Stimulated activated naive CD4-positive, alpha-beta T cell treated with Interleukin-2 at 50 U/mL for 16 hours (primary cell): ENCODE data around the gene FOXP1.

ENCODE experiments used
- DNase-seq: peaks from one replicate; lab custom pipeline; 2025; lab: John Stamatoyannopoulos, UW

Gene FOXP1

DNA sequence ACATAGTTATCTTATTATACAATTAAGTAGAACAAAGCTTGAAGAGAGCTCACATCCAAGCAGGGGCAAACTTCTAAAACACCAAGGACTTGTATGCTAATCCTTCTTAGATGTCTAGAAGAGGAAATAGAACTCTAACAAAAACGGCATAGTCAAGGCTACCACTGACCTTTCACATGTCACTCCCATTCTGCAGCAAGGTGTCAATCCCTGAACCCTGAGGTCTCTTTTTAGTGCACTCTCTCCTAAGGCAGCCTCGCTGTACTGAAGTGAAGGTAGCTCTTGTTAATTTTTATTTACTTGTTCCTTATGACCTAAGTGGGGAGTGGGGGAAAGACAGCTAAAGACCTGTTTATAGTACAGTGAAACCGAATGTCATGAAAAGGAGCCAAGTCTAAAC lies 506.5 kb downstream of the FOXP1 start:
- no peak for DNase-seq

DNA sequence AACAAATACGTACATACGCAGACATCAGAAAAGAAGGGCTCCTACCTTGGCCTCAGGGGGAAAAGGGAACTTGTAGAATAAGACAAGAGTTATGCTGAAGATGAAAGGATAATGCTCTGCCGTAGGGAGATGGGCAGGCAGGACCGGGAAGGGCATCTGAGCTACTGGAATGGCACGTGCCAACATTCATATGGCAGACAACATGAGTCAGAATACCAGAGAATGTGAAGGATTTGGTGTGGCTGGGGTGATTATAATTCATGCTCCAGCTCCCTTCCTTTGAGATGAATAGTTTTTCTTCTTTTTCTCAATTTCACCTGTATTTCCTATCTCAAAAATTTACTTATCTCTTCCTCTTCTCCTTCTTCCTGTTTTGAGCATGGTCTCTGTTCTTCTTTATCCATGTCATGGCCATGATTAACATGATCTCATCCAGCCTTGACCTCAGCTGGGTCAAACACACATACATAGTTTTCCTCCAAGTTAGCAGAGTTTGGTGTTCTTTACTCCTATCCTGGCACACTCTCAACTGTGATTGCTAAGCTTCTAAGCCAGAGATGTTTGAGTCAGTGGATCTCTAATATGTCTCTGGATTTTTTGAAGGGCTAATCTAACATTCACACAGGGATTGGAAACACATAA lies 507.0 kb downstream of the FOXP1 start:
- DNase-seq = no peak

DNA sequence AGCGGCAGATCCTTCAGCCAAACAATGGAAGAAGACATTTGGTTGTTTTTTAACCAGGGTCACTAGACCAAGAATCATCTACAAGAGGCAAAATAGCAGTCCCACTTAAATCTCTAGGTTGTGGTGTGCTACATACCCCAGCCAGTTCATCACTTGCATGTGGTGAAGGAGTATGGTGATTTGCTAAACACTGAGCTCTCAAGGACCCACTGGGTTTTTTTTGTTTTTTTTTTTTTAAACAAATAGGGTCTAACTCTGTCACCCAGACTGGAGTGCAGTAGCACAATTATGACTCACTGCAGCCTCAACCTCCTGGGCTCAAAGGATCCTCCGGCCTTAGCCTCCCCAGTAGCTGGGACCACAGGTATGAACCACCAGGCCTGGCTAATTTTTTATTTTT lies 508.0 kb downstream of the FOXP1 start:
- DNase-seq = no peak

DNA sequence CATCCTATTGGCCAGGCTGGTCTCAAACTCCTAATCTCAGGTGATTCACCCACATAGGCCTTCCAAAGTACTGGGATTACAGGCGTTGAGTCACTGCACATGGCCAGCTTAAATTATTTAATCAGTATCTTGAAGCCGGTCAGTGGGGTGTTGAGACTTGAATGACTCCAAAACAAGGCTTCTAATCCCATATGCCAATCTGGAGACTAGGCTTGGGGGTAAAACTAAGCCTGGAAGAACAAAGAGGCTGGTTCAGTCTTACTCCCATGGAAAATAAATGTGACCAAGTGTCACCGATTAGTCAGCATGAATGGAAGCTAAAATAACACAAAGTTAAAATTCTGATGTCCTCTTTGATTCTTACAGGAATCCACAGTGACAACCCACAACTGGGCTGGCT lies 509.1 kb downstream of the FOXP1 start:
- no peak for DNase-seq

DNA sequence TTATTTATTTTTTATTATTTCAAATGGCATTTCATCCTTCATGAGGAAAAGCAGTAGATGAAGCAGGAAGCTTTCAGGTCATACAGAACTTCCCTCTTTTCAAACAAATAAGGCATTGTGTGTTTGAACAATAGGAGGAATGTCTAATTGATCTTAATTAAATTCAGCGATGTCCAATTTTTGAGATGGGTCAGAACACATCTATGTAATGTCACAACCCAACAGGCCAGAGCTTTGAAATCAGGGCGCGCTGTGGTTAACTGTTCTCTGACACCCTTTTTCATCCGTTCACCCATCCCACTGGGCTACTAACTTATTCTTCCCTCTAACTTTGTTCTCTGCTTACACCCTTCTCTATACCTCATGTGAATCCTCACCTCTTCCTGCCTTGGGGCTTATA lies 510.5 kb downstream of the FOXP1 start:
- DNase-seq = no peak

DNA sequence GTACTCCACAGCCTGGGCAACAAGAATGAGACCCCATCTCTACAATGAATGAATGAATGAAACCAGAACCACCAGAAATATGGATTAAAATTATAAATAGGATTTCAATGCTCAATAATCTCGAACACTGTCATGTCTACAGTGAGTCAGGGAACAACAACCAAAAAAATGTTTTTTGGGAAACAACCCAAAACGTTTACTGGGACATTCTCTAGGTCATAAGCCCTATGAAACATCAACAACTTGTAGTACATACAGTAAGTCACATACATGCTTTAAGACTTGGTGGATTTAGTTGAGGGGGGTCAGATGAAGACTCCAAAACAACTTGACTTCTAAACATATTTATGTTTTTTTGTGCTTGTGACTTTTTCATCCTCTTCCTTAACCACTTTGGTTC lies 511.2 kb downstream of the FOXP1 start:
- no peak for DNase-seq

DNA sequence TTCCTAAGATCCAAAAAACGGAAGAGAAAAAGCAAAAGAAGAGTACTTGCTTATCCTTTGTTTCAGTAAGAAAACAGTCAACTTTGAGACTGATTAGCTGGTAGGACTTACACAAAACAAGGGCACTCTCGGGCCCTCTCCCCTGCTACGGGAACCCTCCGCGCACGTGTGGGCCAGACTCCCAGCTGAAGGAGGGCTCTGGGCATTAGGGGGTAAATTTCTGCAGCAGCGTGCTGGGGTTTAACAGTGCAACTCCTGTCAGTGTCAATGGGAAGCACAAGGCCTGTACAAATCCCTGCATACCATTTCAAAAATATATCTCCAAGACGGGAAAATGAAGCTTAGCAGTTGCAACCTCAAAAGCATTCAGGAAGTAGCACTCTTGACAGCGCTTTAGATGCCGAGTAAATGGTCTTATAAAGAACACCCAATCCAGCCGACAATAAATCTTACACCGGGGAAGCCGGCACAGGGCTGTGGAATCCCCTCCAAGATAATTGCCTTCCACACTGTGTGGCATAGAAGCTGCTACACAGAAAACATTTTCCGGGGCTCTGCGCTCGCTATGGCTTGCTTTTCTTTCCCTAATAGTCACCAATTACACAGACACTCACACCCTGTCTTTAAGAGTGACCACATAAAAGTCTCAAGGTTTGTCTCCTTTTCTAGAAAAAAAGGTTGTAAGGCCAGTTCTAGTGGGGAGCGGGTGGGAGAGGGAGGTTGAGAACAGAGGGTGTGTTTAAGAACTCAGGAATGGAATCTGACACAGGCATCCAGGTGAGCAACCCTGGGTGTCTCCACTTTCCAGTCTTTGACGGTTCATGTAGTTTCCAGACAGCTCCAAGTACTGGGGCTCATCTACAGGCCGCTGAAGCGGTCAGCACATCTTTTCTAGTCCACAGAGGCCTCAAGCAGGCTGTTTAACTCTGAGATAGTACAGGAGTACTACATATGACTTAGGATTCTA lies 512.7 kb downstream of the FOXP1 start:
- DNase-seq = no peak

DNA sequence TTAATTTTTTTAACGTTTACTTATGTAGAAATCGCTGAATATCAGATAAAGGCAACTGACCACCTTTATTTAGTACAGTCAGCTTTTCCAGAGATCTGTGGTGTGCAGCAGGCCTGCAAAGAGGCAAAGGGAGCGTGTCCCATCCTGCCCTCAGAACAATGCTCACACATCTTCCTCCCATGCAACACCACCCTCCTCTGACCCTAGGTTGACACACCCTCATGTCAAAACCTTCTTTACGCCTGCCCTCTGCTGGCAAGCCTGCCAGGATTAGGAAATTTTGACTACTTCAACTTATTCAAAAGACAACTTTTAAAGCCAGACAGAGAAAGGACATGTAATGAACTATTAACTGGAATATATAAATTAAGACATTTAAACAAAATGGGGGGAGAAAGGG lies 513.7 kb downstream of the FOXP1 start:
- peak; percentile 59 for DNase-seq

DNA sequence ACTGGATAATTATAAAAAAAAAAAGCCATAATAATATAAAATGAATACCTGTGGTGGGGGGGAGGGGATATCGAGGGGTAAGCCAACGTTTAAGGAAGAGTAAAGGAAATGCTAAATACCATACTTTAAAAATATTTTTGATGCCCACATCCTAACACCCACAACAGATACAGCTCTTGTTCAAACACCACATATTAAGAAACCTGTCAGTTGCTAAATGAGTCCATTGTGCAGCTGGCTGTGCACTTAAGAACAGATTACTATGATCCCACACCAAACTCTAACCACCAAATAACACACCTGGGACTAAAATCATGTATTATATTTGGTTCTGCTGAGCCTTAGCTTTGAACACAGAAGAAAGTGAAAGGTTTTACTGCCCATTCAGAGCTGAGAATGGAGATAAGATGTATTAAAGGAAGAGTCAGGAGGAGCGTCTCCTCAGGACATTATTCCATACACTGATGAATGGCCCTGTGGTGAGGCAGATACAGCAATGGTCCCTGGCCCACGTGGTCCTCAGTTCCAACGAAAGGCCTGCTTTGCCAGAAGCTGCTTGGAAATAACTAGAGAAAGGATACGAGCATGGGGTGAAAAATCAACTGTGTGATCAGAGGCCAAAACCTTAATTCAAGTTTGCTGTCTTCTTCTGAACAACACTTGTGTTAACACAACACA lies 515.4 kb downstream of the FOXP1 start:
- DNase-seq = no peak

DNA sequence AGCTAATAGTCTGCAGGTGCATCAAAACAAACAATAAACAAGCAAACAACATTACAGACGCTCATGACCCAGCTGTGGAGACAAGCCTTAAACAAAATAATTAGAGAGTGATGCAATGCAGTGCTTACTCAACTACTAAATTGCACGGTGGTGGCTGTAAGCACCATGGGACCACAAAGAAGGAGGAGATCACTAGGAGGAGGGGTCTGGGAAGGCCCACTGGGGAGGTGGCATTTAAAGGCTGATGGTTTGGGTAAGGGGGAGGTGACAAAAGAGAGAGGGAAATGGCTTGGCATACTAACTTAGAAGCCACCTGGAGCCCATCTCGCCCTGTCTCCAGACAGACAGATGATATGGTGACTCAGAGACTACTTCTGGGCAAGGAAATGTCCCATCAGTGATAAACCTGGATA lies 516.7 kb downstream of the FOXP1 start:
- peak; percentile 52 for DNase-seq

DNA sequence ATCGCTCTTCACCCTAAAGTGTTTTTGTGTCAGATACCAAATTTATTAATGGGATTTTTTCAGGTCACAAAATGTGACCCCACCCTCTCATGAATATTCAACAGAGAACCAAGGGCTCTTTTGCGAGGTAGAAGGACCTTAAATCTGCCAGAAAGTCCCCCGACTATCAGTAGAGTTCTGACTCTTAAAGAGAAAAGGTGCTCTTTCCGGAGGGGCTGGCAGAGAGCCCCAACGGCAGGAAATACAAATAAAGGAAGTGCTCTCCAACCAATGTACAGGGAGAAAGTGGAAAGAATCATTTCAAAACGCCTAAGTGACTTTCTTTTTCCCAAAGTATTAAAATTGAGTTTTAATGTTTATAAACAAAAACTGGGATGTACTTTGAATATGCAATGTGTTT lies 517.2 kb downstream of the FOXP1 start:
- DNase-seq = peak; percentile 34

DNA sequence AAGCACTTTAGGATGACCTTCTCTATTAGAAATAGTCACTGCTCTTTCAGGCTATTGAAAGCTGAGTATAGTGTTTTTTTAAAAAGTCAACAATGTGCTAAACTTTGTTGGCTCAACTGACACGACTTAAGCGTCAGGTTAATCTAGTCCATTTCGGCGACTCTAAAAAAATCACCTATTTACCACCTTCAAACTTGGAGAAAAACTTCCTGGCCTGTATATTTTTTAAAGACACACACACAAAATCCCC lies 517.8 kb downstream of the FOXP1 start:
- DNase-seq = no peak

DNA sequence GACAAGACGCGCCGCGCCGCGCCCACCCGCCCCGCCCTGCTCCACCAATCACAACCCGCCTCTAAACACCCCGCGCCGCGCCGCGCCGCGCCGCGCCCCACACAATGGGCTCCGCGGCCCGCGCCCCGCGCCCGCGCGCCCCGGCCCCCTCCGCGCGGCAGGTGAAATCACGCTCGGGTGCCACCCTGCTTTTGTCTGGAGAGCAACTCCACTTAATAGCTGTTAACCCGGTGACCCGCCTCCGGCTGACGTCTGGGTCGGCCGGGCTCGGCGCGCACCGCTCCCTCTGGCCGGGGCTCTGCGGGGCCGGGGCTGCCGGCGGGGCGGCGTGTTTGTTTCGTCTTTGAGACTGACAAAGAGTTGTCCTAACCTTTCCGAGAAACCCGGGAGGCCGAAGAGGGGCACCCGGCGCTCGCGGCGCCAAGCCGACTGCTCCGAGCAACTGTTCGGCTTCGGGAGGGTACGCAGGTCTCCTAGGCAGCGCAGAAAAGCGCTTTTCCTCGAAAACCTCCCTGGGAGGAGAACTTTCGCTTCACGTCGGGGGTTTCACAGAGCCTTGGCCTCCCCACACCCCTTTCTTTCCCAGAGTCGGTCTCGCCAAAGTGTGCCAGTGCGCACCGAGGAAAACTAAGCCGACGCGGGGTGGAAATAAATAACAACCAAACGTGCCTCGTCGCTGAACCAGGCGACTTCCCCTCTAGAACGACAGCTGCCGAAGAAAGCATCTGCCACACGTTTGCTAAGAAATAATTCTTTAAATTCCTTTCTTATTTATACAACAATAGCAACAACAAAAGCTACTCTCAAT lies 518.4 kb downstream of the FOXP1 start:
- peak; percentile 72 for DNase-seq

DNA sequence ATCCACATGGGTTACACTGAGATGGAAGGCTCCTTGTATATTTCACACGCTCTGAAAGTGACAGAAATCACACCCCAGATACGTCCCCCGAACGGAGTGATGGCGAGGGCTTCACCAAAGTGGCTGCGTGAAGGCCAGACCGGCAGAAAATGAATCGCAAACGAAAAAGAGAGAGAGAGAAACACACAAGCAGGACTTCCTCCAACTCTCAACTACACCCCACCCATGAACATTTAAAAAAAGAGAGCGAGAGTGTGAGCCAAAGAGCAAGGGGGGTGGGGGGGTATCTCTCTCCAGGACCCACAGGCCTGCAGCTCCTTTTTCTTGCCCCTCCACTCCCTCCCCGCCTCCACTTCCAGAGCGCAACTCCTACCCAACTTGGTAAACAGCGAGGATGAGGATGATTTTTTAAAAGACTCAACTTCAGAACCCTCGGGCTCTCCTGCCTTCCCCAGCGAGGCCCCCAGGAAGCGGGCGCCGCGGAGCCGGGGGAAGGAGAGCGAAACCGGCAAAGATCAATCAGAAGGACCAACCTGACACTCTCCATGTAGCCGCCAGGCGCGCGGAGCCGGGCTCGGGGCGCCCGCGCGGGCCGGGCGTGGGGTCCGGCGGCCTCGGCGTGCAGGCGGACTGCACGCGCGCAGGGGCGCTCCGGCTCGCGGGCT lies 519.1 kb downstream of the FOXP1 start:
- DNase-seq = peak; percentile 72

DNA sequence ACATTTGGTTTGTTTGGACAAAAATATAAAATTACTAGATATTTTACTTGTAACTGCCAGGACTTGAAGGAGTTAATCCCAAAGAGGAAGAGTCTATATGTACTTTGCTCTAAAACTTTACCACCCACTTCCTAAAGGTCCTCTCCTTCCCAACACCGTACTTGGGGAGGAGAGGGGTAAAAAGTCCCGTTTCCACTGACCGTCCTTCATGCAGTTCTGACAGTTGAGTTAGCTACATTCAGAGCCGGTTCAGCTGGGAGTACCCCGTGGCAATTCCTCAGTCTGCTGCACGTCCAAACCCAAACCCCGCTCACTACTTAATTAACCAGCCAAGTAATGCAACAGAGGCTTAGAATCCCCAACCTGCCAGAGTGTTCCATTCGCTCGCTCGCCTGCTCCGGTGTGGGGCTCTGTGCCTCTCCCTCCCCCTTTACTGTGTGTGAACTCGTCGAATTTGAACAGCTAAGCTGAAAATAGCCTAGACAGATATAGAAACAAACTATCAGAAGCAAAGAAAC lies 519.7 kb downstream of the FOXP1 start:
- DNase-seq = peak; percentile 51

DNA sequence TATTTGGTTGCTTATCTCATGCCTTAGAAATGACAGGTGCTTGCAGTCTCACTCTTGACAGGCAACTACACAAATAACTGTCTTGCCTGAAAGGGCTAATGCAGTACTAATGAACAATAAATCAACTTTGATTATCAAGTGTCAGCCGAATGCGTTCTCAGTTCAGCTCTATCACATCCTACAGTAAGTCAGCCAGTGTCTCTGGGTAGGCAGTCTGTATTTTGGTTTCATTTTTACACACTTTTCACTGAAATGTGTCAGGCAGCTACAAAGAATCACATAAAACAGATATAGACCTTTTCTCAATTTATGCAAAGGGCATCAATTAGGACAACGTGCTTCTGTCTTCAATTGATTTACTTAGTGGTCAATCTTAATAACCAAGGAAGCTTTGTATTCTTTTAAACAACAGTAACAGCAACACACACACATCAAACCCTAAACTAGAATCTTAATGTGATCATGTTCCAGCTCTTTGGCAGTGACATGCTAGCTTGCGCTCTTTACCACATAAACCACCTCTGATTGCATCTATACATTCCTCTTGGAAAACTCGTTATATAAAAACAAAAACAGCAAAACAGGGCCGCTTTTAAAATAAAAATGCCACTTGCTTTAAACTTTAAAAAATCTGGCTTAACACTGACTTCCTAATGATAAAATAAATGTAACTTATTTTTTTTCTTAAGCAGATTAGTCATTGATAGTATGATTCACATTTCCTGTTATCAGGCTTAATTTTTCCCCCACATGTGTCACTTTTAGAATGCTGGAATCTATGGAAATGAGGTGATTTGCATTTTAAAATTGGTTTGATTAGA lies 520.4 kb downstream of the FOXP1 start:
- no peak for DNase-seq

DNA sequence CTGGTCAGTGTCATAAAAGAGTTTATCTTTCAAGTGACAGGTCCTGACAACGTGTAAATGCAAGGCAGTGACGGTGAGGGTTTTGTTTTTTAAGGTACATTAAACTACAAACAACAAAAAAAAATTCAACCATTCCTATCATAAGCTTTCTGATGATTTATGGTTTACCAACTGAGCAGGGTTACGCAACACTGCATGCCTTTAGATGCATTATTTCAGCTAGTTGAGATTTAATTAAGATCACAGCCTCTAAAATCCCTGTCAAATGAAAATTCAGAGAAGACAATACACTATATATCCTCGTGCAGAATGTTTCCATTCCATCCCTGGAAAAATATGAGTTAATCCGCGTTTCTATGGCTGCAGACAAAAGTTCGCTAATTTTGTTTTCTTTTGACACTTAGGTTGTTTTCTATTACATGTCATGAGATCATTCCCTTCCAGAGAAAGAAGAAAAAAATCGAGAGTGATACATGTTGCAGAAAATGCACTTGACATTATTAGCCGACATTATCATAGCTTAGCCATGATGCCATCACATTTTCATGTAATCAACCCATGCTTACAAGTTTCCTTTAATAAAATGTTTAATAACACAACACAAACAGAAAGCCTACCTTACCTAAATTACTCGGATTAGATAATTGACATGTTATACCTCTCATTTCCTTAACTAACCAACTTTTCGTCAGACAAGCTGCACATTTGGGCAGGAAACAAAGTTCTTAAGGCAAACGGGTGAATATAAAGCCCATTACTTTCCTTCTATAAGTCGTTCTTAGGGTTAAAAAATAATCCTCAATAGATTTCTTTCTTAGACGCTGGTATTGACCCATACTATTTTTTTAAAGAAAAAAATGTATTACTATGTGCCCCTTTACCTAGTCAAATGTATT lies 521.2 kb downstream of the FOXP1 start:
- no peak for DNase-seq

DNA sequence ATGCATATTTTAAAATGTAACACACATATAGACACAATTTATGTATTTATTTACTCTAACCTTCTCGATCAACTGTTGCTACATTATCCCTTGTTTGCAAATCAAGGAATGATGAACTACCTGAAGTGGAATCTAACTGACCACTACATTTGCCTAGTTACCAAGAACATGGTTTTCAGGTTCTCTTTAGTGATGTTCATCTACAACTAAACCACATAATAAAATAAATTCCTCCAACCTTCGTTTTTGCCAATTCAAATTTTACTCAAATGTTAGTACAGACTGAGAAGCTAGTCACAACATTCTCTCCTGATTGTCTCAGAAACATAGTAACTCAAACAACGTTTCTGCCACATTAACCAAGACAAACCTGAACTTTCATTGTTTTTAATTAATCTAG lies 521.9 kb downstream of the FOXP1 start:
- no peak for DNase-seq

DNA sequence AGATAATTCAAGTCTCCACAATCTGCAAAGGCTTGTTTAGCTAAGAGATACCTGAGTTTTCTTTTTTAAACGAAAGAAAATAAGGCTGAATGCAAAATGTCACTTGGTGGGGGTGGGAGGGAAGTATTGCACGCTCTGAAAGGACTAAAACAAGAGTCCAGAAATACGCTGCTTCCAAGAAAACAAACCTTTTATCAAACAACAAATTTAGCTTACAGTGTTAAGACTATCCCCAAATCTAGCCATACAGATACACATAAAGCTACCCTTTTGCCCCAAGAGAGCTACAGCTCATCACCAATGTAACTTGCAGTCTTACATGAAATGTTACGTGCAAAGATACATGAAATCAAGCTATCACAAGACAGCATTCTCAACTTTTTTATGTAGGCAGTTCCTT lies 522.5 kb downstream of the FOXP1 start:
- DNase-seq = no peak

DNA sequence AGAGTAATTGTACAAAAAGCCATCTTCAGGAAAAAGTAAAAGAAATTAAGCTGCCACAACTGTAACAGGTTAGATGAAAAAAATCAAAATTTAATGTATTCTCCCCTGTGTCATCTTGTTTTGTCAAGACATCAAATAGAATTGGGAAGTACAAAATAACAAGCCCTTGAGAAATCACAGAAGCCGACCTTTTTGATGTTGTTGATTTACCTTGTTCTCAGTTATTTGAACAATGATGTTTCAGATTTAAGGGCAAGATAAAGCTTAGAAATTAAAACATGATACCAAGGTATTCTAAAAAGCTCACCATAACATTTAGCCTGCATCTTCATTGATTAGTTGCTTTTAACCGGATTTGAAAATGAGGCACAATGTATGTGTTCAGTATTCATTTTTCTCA lies 523.0 kb downstream of the FOXP1 start:
- no peak for DNase-seq
